Measurements from ENCODE around the gene BLM. TPM values are rescaled to one million over a fixed set of nuclear protein-coding genes. Genes with fewer than 3 reads are reported as not detected.

BLM gene
- total RNA-seq, 2 donors from 2014 or later, result 29.6 to 34.9 TPM

DNA sequence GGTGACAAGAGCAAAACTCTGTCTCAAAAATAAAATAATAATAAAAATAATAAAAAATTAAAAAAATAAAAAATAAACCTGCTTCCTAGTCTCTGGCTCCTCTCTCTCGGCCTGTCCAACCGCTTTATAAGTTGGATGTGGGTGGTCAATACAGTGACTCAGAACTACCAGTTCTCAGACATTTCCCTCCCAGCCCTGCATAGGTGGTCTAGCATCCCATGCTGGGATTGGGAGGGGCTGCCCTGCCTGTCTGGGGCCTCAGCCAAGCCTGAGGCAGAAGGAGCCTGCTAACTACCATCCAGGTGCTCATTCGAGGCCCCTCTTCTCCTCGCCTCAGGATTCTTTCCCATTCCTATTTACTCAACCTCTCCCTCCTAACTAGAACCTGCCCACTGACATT lies 33.3 kb upstream of the BLM start:
- no peak overlapping the region for H3K27ac ChIP-seq (ENCODE audit: low read depth, low read length)
- H3K9me3 ChIP-seq (ENCODE audit: control insufficient read depth, low read length), result no peaks in the 10 kb centered on the region
- no peak overlapping the region for H3K4me3 Mint-ChIP-seq
- no peak overlapping the region for H3K9ac ChIP-seq (ENCODE audit: extremely low read depth, low read length, poor library complexity, severe bottlenecking)
- no peaks in the 10 kb centered on the region for H3K36me3 ChIP-seq (ENCODE audit: control insufficient read depth, insufficient read depth, low read length)
- H3K9me3 Mint-ChIP-seq, result peaks cover under 1% of the 10 kb centered on the region
- DNase-seq, result no peak
- TF ChIP-seq, protein P1, sequence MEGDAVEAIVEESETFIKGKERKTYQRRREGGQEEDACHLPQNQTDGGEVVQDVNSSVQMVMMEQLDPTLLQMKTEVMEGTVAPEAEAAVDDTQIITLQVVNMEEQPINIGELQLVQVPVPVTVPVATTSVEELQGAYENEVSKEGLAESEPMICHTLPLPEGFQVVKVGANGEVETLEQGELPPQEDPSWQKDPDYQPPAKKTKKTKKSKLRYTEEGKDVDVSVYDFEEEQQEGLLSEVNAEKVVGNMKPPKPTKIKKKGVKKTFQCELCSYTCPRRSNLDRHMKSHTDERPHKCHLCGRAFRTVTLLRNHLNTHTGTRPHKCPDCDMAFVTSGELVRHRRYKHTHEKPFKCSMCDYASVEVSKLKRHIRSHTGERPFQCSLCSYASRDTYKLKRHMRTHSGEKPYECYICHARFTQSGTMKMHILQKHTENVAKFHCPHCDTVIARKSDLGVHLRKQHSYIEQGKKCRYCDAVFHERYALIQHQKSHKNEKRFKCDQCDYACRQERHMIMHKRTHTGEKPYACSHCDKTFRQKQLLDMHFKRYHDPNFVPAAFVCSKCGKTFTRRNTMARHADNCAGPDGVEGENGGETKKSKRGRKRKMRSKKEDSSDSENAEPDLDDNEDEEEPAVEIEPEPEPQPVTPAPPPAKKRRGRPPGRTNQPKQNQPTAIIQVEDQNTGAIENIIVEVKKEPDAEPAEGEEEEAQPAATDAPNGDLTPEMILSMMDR (conservative IDR thresholded peaks at IDR 0.05), result no peak
- peaks cover 5% of the 10 kb centered on the region for H3K4me1 Mint-ChIP-seq
- no peaks in the 10 kb centered on the region for H3K36me3 Mint-ChIP-seq (ENCODE audit: low read depth)
- no peak overlapping the region for H3K27ac Mint-ChIP-seq
- WGBS, 2 experiments (ENCODE audit: insufficient coverage in 1 of 2, insufficient read length in 1 of 2), result 82% methylated on average over 4 of the region's 4 CpGs; no CpG with 5 or more reads in 1 of the 2 experiments
- no peaks in the 10 kb centered on the region for H3K4me1 ChIP-seq (ENCODE audit: control insufficient read depth, insufficient read depth, low read length)
- peaks cover 6% of the 10 kb centered on the region for H3K27me3 Mint-ChIP-seq (ENCODE audit: insufficient read depth)
- H3K4me3 ChIP-seq (ENCODE audit: low read length), result no peak overlapping the region
- H3K27me3 ChIP-seq (ENCODE audit: control insufficient read depth, insufficient read depth, low read length, poor library complexity, severe bottlenecking), result no peaks in the 10 kb centered on the region

DNA sequence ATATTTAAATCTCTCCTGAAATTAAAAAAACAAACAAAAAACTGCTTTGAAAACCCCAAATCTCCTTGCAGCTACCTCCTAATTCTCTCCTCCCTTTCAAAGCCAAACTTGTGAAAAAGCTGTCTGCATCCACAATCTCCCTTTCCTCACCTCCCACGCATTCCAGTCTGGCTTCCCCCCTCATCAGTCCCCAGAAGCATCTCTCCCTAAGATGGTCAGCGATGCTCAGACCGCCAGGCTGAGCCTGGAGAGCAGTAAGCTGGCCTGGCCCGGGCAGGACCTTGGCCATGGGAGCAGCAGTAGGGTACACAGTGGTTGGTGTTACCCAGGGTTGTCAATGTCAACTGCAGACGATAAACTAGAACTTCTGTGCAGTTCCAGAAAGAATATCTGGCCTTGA lies 32.9 kb upstream of the BLM start:
- no peaks in the 10 kb centered on the region for H3K36me3 Mint-ChIP-seq (ENCODE audit: low read depth)
- Histone ChIP-seq H3K27me3 (ENCODE audit: control insufficient read depth, insufficient read depth, low read length, poor library complexity, severe bottlenecking) (no peaks in the 10 kb centered on the region), H3K27ac (ENCODE audit: low read depth, low read length) (no peak overlapping the region), H3K4me3 (ENCODE audit: low read length) (no peak overlapping the region), H3K9me3 (ENCODE audit: control insufficient read depth, low read length) (no peaks in the 10 kb centered on the region), H3K36me3 (ENCODE audit: control insufficient read depth, insufficient read depth, low read length) (no peaks in the 10 kb centered on the region), H3K9ac (ENCODE audit: extremely low read depth, low read length, poor library complexity, severe bottlenecking) (no peak overlapping the region), H3K4me1 (ENCODE audit: control insufficient read depth, insufficient read depth, low read length) (no peaks in the 10 kb centered on the region)
- H3K9me3 Mint-ChIP-seq, result peaks cover 2% of the 10 kb centered on the region
- peaks cover 6% of the 10 kb centered on the region for H3K27me3 Mint-ChIP-seq (ENCODE audit: insufficient read depth)
- 89% methylated on average over 4 to 5 of the region's 5 CpGs for WGBS, 2 experiments (ENCODE audit: insufficient coverage in 1 of 2, insufficient read length in 1 of 2)
- H3K4me1 Mint-ChIP-seq, result peaks cover 5% of the 10 kb centered on the region
- TF ChIP-seq, protein P1 (conservative IDR thresholded peaks at IDR 0.05), result no peak
- no peak for DNase-seq
- H3K27ac Mint-ChIP-seq, result no peak overlapping the region
- H3K4me3 Mint-ChIP-seq, result no peak overlapping the region

- 94 to 97% methylated on average over 9 to 11 of the region's 11 CpGs for WGBS, 2 experiments (ENCODE audit: insufficient coverage in 1 of 2, insufficient read length in 1 of 2)
- H3K9me3 Mint-ChIP-seq, result peaks cover 4% of the 10 kb centered on the region
- H3K27ac Mint-ChIP-seq, result no peak overlapping the region
These were observed 31.3 kb upstream of the BLM start for GRCh38 chr15:90685591-90686434.

More at GRCh38 chr15:90685591-90686434, 31.3 kb upstream of the BLM start:
- Histone ChIP-seq H3K9me3 (ENCODE audit: control insufficient read depth, low read length) (no peaks in the 10 kb centered on the region), H3K4me1 (ENCODE audit: control insufficient read depth, insufficient read depth, low read length) (no peaks in the 10 kb centered on the region), H3K36me3 (ENCODE audit: control insufficient read depth, insufficient read depth, low read length) (no peaks in the 10 kb centered on the region), H3K9ac (ENCODE audit: extremely low read depth, low read length, poor library complexity, severe bottlenecking) (no peak overlapping the region), H3K27ac (ENCODE audit: low read depth, low read length) (no peak overlapping the region), H3K27me3 (ENCODE audit: control insufficient read depth, insufficient read depth, low read length, poor library complexity, severe bottlenecking) (no peaks in the 10 kb centered on the region), H3K4me3 (ENCODE audit: low read length) (no peak overlapping the region)
- H3K4me1 Mint-ChIP-seq, result peaks cover 5% of the 10 kb centered on the region
- DNase-seq, result no peak
- peaks cover 6% of the 10 kb centered on the region for H3K27me3 Mint-ChIP-seq (ENCODE audit: insufficient read depth)
- H3K4me3 Mint-ChIP-seq, result no peak overlapping the region
- H3K36me3 Mint-ChIP-seq (ENCODE audit: low read depth), result no peaks in the 10 kb centered on the region
- TF ChIP-seq, protein P1 (conservative IDR thresholded peaks at IDR 0.05), result no peak

All from endodermal cell (in vitro differentiated cells).